ENCODE measurements around the gene TM2D3. TPM values are rescaled to one million over a fixed set of nuclear protein-coding genes. Genes with fewer than 3 reads are reported as not detected.

The TM2D3 gene
- total and polyA plus RNA-seq, 4 donors, result 40.2 to 68.1 (median 44.6) TPM

DNA sequence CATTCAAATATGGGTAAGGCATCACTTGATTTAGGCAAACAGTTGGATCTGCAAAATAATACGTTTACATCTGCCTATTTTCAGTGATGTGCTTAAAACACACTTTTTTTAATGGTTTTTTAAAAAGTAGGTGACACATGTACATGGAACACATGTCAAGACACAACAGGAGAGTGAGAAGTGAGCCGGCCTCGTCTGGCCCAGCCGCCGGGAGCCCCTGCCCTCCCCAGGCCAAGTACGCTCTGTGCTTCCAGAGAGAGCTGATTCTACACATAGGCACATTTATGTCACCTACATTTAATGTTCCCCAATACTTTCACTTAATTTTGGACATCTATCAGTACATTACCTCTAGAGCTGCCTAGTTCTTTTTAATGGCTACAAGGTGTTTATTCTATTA is 3.8 kb downstream of the TM2D3 start:
- H3K9me3 ChIP-seq (ENCODE audit: control insufficient read depth in 4 of 4, insufficient read depth in 3 of 4, low read length in 3 of 4), result peaks cover 0 to 3% (median 0%) of the 10 kb centered on the region in 4 donors
- peaks cover 6 to 22% (median 9%) of the 10 kb centered on the region in 5 donors for H3K4me1 ChIP-seq (ENCODE audit: control insufficient read depth in 5 of 5, insufficient read depth in 5 of 5, low read length in 5 of 5)
- H3K4me3 ChIP-seq, result no peak overlapping the region
- no peak overlapping the region for H3K9ac ChIP-seq (ENCODE audit: insufficient read depth in 1 of 2, low read length in 2 of 2)
- WGBS, 2 donors, result 91 to 92% methylated on average over 6 of the region's 6 CpGs
- DNase-seq (no peak), ATAC-seq (ENCODE audit: insufficient read depth, low FRiP score) (no peak)
- no peaks in the 10 kb centered on the region for H3K27me3 ChIP-seq (ENCODE audit: control insufficient read depth in 3 of 3, insufficient read depth in 3 of 3, low read length in 2 of 3)
- H3K36me3 ChIP-seq (ENCODE audit: control insufficient read depth in 4 of 4, insufficient read depth in 4 of 4, low read length in 4 of 4), result peaks cover 13 to 48% (median 22%) of the 10 kb centered on the region in 4 donors
- H3K27ac ChIP-seq (ENCODE audit: low read depth in 1 of 2, low read length in 1 of 2), result no peak overlapping the region
- no peak for TF ChIP-seq CTCF (IDR thresholded peaks at IDR 0.05; ENCODE audit: control extremely low read depth, extremely low read depth)

GRCh38 chr15:101647251-101647650 is 4.9 kb downstream of the TM2D3 start:
- Histone ChIP-seq H3K4me1 (ENCODE audit: control insufficient read depth in 5 of 5, insufficient read depth in 5 of 5, low read length in 5 of 5) (peaks cover 3 to 16% (median 9%) of the 10 kb centered on the region in 5 donors), H3K27ac (ENCODE audit: low read depth in 1 of 2, low read length in 1 of 2) (no peak overlapping the region), H3K36me3 (ENCODE audit: control insufficient read depth in 4 of 4, insufficient read depth in 4 of 4, low read length in 4 of 4) (peaks cover 15 to 55% (median 25%) of the 10 kb centered on the region in 4 donors), H3K9me3 (ENCODE audit: control insufficient read depth in 4 of 4, insufficient read depth in 3 of 4, low read length in 3 of 4) (peaks cover 0 to 3% (median 0%) of the 10 kb centered on the region in 4 donors), H3K27me3 (ENCODE audit: control insufficient read depth in 3 of 3, insufficient read depth in 3 of 3, low read length in 2 of 3) (no peaks in the 10 kb centered on the region), H3K4me3 (no peak overlapping the region), H3K9ac (ENCODE audit: insufficient read depth in 1 of 2, low read length in 2 of 2) (no peak overlapping the region)
- no peak for TF ChIP-seq CTCF (IDR thresholded peaks at IDR 0.05; ENCODE audit: control extremely low read depth, extremely low read depth)
- no peak for ATAC-seq (ENCODE audit: insufficient read depth, low FRiP score)
- WGBS, 2 donors, result 85 to 93% methylated on average over 3 of the region's 3 CpGs
- DNase-seq, result no peak

DNA sequence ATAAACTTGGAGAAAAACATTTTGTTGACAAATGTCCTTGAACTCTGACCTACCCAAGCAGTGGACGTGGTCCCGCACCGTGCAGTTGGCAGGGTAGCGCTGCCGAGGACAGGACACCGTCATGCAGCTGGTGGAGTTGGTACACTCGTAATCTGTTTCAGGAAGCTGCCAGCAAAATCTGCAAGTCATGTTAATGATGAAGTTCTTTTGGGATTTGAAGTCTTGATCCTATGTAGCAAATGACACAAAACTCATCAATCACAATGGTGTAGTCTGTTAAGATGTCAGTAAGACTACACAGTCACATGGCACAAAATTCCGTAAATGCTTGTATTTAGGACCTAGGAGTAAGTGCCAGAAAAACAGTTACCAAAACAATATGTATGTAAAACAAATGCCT is 5.5 kb downstream of the TM2D3 start:
- H3K27ac ChIP-seq (ENCODE audit: low read depth in 1 of 2, low read length in 1 of 2), result peak overlapping the region in 1 of 2 donors; percentile 48
- H3K4me1 ChIP-seq (ENCODE audit: control insufficient read depth in 5 of 5, insufficient read depth in 5 of 5, low read length in 5 of 5), result peaks cover 3 to 19% (median 9%) of the 10 kb centered on the region in 5 donors
- 57 to 65% methylated on average over 8 of the region's 8 CpGs for WGBS, 2 donors
- no peak for TF ChIP-seq CTCF (IDR thresholded peaks at IDR 0.05; ENCODE audit: control extremely low read depth, extremely low read depth)
- no peak for ATAC-seq (ENCODE audit: insufficient read depth, low FRiP score)
- H3K4me3 ChIP-seq, result no peak overlapping the region
- DNase-seq, result no peak
- no peaks in the 10 kb centered on the region for H3K27me3 ChIP-seq (ENCODE audit: control insufficient read depth in 3 of 3, insufficient read depth in 3 of 3, low read length in 2 of 3)
- H3K36me3 ChIP-seq (ENCODE audit: control insufficient read depth in 4 of 4, insufficient read depth in 4 of 4, low read length in 4 of 4), result peaks cover 15 to 55% (median 25%) of the 10 kb centered on the region in 4 donors
- no peak overlapping the region for H3K9ac ChIP-seq (ENCODE audit: insufficient read depth in 1 of 2, low read length in 2 of 2)
- peaks cover 0 to 3% (median 0%) of the 10 kb centered on the region in 4 donors for H3K9me3 ChIP-seq (ENCODE audit: control insufficient read depth in 4 of 4, insufficient read depth in 3 of 4, low read length in 3 of 4)

DNA sequence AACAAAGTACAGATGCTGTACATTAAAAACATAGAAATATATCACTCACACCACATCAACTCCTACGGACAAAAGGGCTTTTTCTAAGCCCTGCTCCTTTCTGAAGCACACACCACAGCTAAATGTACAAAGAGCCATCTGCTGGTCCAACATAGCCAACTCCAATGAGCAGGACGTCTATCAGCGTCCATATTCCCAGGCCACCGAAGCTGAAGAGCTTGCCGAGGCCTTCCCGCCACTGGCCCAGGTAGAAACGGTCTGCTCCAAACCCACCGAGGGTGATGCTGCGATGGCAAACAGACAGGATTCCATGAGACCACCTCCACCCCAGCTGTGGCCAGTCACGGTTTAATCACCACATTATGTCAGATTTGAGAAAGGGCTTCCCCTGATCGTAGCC is 9.8 kb downstream of the TM2D3 start:
- 70 to 73% methylated on average over 11 of the region's 11 CpGs for WGBS, 2 donors
- no peak for TF ChIP-seq CTCF (IDR thresholded peaks at IDR 0.05; ENCODE audit: control extremely low read depth, extremely low read depth)
- H3K27me3 ChIP-seq (ENCODE audit: control insufficient read depth in 3 of 3, insufficient read depth in 3 of 3, low read length in 2 of 3), result no peaks in the 10 kb centered on the region
- H3K9ac ChIP-seq (ENCODE audit: insufficient read depth in 1 of 2, low read length in 2 of 2), result no peak overlapping the region
- H3K27ac ChIP-seq (ENCODE audit: low read depth in 1 of 2, low read length in 1 of 2), result peak overlapping the region in 1 of 2 donors; percentile 72
- H3K36me3 ChIP-seq (ENCODE audit: control insufficient read depth in 4 of 4, insufficient read depth in 4 of 4, low read length in 4 of 4), result peaks cover 20 to 49% (median 27%) of the 10 kb centered on the region in 4 donors
- H3K9me3 ChIP-seq (ENCODE audit: control insufficient read depth in 4 of 4, insufficient read depth in 3 of 4, low read length in 3 of 4), result peaks cover 0 to 3% (median 0%) of the 10 kb centered on the region in 4 donors
- no peak overlapping the region for H3K4me3 ChIP-seq
- DNase-seq (peak in 2 of 3 donors; percentile 24 to 34), ATAC-seq (ENCODE audit: insufficient read depth, low FRiP score) (no peak)
- H3K4me1 ChIP-seq (ENCODE audit: control insufficient read depth in 5 of 5, insufficient read depth in 5 of 5, low read length in 5 of 5), result peaks cover 0 to 9% (median 5%) of the 10 kb centered on the region in 5 donors

Measured in lung (tissue), 12 donors.